Stimulated activated CD4-positive, alpha-beta T cell treated with anti-CD3 and anti-CD28 coated beads, Interleukin-4, amount 100 ng/mL, for 24 hours (primary cell): ENCODE measurements around the gene GLDN.

Experiments used
- DNase-seq: peaks from one replicate; pipeline ENCODE4 v3.0.0-alpha.2; 2020

GLDN gene

GRCh38 chr15:51323749-51324148, 17.7 kb upstream of the GLDN start:
- DNase-seq: no peak

- DNase-seq: no peak
Measured at GRCh38 chr15:51325167-51325566, 16.3 kb upstream of the GLDN start.

- DNase-seq: no peak
Measured at GRCh38 chr15:51327081-51327480, 14.4 kb upstream of the GLDN start.

DNA sequence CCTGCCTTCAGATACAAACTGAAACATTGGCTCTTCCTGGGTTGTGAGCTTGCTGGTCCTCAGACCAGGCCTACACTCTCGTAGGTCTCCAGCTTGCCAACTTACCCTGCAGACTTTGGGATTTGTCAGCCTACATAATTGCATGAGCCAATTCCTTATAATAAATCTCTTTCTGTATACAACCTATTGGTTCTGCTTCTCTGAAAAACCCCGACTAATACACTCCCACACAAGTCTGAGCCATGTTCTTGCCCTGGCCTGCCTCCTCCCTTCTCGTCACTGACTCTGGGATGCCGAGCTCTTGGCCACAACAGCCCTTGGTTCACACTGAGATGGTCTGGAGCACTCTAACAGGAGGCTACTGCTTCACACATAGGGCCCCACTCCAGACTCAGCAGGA, 12.5 kb upstream of the GLDN start:
- DNase-seq: no peak

GRCh38 chr15:51331141-51331540, 10.3 kb upstream of the GLDN start:
- DNase-seq: no peak

DNA sequence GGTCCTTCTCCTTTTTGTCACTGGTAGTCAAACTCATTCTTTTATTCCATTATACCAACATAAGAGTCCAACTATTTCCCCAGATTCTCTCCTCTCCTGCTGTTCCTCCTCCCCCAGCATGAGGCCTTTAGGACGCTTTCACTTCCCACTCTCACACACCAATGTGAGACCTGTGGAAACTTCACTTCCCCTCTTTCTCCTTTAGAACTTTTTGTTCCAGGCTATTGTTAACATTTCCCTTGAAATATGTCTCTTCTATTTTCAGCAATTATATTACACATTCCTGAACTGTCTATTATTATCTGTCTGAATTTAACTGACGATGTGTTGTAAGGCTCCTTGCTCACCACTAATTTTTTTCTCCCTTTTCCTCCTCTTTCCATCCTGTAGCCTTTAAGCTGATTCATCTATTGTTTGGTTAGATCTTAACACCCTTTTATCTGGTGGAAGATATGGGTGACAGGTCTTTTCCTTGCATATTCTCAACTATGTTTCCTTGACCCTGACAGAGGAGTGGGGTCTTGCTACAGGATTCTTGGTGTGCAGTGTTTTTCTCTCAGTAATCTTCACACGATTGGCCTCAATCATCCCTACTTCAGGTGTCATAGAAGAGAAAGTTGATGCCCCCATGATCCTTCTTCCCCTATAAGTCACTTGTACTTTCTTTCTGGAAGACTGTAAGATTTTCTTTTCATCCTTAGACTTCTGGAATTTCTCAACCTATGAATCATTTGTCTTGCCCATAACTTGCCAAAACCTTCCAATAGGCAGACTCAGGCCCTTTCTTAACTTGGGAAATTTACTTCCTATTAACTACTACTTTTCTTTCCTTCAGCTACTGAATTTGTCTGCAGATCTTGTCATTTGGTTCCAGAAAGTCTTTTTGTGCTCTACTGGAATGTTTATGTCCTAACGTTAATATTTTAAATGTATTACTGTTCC, 9.0 kb upstream of the GLDN start:
- no peak for DNase-seq

- DNase-seq: no peak
Measured at GRCh38 chr15:51333571-51333970, 7.9 kb upstream of the GLDN start.

- DNase-seq: no peak
Measured at GRCh38 chr15:51334011-51334451, 7.4 kb upstream of the GLDN start.

DNA sequence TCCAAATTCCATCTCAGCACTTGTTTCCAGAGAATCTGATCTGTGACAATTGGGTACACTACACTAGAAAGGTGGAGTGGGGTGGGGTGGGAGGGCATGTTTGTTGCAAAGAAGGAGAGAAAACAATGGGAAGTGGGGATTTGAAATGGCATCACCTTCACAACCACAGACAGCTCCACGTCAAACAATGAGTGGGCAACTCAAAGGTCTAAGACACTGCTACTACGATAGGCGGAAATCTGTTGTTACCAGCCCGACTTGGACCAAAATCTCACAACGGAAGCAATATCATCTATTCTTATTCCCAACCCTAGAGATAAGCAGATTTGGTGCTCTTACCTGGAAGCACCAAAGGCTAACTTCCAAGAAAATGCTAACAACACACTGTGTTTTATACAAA, 6.4 kb upstream of the GLDN start:
- DNase-seq: no peak

- DNase-seq: no peak
Measured at GRCh38 chr15:51335538-51336410, 5.7 kb upstream of the GLDN start.

DNA sequence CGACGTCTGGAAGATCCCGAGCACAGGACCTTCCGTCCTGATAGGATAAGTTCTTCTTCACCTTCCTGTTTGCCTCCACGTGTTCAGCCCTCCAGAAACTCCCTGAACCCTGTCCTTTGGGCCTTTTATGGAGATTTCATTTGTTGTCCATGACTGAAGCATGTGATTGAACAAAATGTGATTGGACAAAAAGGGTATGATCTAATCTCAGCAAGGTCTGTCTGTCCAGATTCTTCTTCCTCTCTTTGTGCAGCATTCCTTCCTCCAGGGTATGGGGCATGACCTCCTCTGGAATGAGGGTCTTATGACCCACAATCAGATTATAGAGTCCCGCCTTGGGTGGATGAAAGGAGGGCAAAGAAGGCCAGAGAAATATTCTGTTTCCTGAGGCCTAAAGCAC, 3.0 kb upstream of the GLDN start, which contains the start of gene CYP19A1:
Gene CYP19A1, minus strand, starts transcription at position 101 of the 400 bp plus-strand sequence. CDS start 95,684 bp downstream, outside the sequence.
- no peak for DNase-seq

- DNase-seq: no peak
Measured at GRCh38 chr15:51342227-51342999, 958 bp downstream of the GLDN start.

GRCh38 chr15:51343466-51343865, 2.0 kb downstream of the GLDN start:
- DNase-seq: no peak

- DNase-seq: no peak
Measured at GRCh38 chr15:51346136-51346535, 4.7 kb downstream of the GLDN start.

GRCh38 chr15:51348688-51349087, 7.2 kb downstream of the GLDN start:
- DNase-seq: no peak

DNA sequence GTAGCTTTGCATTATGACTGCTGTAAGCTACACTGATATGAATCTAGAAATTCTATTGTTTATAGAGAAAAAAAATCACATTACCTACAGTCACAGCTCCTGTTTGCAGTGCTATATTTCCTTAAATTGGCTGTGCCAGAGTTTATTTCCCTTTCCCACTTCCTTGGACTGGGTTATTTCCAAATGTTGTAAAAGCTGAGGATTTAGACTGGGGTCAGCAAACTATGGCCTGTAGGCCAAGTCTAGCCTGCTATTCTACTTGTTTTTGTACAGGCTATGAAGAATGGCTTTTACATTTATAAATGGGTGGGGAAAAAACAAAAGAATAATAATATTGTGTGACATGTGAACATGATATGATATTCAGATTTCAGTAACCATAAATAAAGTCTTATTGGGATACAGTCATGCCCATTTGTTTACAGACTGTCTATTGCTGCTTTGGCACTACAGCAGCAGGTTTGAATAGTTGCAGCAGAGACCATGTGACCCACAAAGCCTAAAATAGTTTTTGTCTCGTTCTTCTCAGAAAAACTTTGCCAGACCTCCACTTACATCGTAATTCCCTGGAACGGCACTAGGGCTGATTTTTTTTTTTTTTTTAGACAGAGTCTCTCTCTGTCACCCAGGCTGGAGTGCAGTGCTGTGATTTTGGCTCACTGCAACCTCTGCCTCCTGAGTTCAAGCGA, 7.8 kb downstream of the GLDN start:
- DNase-seq: no peak

- DNase-seq: no peak
Measured at GRCh38 chr15:51350723-51351122, 9.3 kb downstream of the GLDN start.

GRCh38 chr15:51353976-51354375, 12.5 kb downstream of the GLDN start:
- DNase-seq: no peak

DNA sequence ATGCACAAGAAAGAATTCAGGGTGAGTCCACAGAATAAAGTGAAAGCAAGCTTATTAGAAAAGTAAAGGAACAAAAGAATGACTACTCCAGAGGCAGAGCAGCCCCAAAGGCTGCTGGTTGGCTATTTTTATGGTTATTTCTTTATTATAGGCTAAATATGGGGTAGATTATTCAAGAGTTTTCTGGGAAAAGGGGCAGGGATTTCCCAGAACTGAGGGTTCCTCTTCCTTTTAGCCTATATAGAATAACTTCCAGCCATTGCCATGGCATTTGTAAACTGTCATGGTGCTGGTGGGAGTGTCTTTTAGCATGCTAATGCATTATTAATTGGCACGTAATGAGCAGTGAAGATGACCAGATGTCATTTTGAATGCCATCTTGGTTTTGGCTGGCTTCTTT, 13.6 kb downstream of the GLDN start:
- no peak for DNase-seq

- no peak for DNase-seq
Measured at GRCh38 chr15:51356147-51356546, 14.7 kb downstream of the GLDN start.

GRCh38 chr15:51356983-51357382, 15.5 kb downstream of the GLDN start:
- no peak for DNase-seq

- no peak for DNase-seq
Measured at GRCh38 chr15:51359981-51360380, 18.5 kb downstream of the GLDN start.
